ENCODE measurements around the gene ARHGEF16.

The ARHGEF16 gene

GRCh38 chr1:3453891-3454810 lies at the start of gene ARHGEF16:
Gene ARHGEF16, plus strand, starts transcription at chr1:3454665. Its CDS starts 8,420 bp downstream, at chr1:3463085.
- peak within 1 kb of the TSS; percentile 87 for H3K27ac ChIP-seq
- TF ChIP-seq ZFX (IDR thresholded peaks at IDR 0.05; ENCODE audit: borderline replicate concordance) (no peak), CTCF (IDR thresholded peaks at IDR 0.05) (peak; percentile 82)

- no peak overlapping the region for H3K27ac ChIP-seq
- TF ChIP-seq ZFX (IDR thresholded peaks at IDR 0.05; ENCODE audit: borderline replicate concordance) (no peak), CTCF (IDR thresholded peaks at IDR 0.05) (no peak)
These were observed 49.7 kb upstream of the ARHGEF16 start for GRCh38 chr1:3404801-3405200.

- TF ChIP-seq ZFX (IDR thresholded peaks at IDR 0.05; ENCODE audit: borderline replicate concordance) = no peak
- TF ChIP-seq CTCF (IDR thresholded peaks at IDR 0.05) = no peak
- H3K27ac ChIP-seq = no peak overlapping the region
These were observed 49.0 kb upstream of the ARHGEF16 start for GRCh38 chr1:3405491-3405890.

GRCh38 chr1:3405974-3406867 lies 48.2 kb upstream of the ARHGEF16 start:
- no peak overlapping the region for H3K27ac ChIP-seq
- TF ChIP-seq CTCF (IDR thresholded peaks at IDR 0.05) = no peak
- no peak for TF ChIP-seq ZFX (IDR thresholded peaks at IDR 0.05; ENCODE audit: borderline replicate concordance)

GRCh38 chr1:3407021-3407420 lies 47.4 kb upstream of the ARHGEF16 start:
- no peak overlapping the region for H3K27ac ChIP-seq
- no peak for TF ChIP-seq CTCF (IDR thresholded peaks at IDR 0.05)

- no peak for TF ChIP-seq CTCF (IDR thresholded peaks at IDR 0.05)
- no peak for TF ChIP-seq ZFX (IDR thresholded peaks at IDR 0.05; ENCODE audit: borderline replicate concordance)
- H3K27ac ChIP-seq = no peak overlapping the region
These were observed 45.7 kb upstream of the ARHGEF16 start for GRCh38 chr1:3408751-3409266.
